GM12801 (cell line): ENCODE data around the gene TBX4.

ENCODE experiments used
- TF ChIP-seq, protein P1 (sequence below): IDR thresholded peaks from one replicate; pipeline ENCODE4 v1.5.1; 2011; ENCODE audit warnings: control low read depth; ENCODE audit not compliant: insufficient read length; ENCODE audit errors: extremely low read depth

The TBX4 gene

DNA sequence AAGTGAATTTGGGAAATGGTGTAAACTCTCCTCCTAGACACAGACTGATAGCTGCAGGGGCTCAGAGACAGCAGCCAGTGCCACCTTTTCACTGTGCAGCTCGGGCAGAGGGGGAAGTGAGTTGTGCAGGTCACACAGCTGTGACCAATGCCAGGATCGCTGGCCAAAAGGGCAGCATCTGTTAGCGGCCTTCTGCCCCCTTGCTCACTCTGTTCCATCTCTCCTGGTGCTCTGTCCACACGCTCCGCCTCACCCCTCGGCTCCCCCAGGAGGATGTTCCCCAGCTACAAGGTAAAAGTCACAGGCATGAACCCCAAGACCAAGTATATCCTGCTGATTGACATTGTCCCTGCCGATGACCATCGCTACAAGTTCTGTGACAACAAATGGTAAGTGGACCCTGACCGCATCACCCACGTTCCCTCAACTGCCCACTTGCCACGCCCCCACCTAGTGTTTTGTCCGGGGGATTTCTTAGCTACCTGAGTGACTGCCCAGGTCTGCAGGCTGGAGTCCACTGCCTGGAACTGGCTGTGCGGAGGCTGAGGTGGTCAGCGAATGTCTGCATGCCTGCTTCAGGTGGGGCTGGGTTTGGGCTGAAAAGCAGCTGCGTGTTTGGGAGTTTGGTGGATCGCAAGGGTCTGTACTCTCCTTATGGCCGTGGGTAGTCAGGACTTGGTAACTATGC lies 13.5 kb downstream of the TBX4 start:
- TF ChIP-seq, protein P1, sequence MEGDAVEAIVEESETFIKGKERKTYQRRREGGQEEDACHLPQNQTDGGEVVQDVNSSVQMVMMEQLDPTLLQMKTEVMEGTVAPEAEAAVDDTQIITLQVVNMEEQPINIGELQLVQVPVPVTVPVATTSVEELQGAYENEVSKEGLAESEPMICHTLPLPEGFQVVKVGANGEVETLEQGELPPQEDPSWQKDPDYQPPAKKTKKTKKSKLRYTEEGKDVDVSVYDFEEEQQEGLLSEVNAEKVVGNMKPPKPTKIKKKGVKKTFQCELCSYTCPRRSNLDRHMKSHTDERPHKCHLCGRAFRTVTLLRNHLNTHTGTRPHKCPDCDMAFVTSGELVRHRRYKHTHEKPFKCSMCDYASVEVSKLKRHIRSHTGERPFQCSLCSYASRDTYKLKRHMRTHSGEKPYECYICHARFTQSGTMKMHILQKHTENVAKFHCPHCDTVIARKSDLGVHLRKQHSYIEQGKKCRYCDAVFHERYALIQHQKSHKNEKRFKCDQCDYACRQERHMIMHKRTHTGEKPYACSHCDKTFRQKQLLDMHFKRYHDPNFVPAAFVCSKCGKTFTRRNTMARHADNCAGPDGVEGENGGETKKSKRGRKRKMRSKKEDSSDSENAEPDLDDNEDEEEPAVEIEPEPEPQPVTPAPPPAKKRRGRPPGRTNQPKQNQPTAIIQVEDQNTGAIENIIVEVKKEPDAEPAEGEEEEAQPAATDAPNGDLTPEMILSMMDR = no peak

DNA sequence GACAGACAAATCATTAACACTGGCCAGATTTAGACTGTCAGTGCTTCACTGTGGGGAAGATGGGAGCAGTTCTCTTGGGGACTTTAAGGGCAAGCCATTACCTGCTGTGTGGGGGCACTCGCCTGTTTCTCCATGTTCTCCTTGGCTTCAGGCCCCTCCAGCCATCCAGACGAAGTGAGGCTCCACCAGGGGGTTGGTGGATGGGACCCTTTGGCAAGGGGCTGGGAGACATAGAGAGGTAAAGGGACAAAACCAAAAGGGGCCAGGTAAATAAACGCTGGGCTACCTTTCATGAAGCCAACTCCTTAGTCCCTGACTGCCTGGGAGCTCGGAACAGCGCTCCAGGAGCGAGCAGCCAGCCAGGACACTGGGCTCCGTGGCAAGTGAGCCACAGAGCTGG lies 14.0 kb downstream of the TBX4 start:
- TF ChIP-seq, protein P1 = no peak

GRCh38 chr17:61467416-61468262 lies 15.4 kb downstream of the TBX4 start:
- TF ChIP-seq, protein P1 = no peak

- TF ChIP-seq, protein P1 = no peak
Measured at GRCh38 chr17:61468263-61468907, 16.2 kb downstream of the TBX4 start.

- TF ChIP-seq, protein P1 = no peak
Measured at GRCh38 chr17:61469474-61469873, 17.3 kb downstream of the TBX4 start.

DNA sequence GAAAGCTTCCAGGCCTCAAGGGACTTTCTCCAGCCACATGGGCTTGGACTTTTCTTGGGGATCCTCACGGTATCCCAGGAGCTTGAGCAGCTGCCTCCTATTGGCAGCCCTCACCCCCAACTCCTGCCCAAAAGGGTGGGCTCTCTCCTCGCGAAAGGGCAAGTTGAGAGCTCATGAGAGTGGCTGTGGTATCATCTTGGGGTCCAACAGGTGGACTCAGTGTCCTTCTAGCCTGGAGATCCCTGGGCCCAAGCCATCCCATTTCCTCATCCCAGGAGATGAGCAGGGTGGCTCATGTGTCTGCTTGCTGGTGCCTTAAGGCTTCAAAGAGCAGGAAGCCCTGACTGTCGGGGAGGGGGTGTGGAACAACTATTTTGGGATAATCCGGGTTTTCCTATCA lies 17.7 kb downstream of the TBX4 start:
- TF ChIP-seq, protein P1 = no peak

GRCh38 chr17:61470530-61471136 lies 18.4 kb downstream of the TBX4 start:
- TF ChIP-seq, protein P1 = no peak
